ENCODE data around the gene PHGDH.

Gene PHGDH

DNA sequence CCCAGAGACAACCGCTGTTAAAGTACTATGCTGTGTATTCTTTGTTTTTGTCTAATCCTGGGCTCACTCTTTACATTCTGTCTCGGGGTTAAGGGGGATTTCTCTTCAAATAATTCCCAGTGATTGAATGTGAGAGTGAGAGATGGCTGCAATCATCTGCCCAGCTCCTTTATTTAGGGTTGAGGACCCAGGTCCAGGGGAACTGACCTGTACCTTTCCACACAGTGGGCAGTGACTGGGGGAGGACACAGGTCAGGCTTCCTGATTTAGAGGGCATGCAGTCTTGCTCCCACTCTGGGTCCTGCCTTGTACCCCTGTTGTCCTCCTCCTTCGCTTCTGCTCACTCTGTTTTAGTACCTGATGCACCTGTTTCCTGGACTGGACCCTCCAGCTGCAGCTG lies 22.0 kb downstream of the PHGDH start:
- no peak for DNase-seq

DNA sequence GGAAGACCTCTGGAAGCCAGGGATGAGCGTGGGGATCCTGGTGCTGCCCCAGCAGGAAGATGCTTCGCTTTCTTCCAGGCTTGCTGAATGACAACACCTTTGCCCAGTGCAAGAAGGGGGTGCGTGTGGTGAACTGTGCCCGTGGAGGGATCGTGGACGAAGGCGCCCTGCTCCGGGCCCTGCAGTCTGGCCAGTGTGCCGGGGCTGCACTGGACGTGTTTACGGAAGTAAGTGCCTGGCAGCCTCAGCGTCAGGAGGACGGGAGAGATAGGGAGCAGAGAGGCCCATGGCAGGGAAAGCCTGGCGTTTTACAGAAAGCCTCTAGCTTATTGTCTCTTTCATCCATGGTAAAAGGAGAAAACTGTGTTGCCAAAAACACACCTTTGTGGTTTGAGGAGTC lies 23.5 kb downstream of the PHGDH start:
- DNase-seq = no peak

DNA sequence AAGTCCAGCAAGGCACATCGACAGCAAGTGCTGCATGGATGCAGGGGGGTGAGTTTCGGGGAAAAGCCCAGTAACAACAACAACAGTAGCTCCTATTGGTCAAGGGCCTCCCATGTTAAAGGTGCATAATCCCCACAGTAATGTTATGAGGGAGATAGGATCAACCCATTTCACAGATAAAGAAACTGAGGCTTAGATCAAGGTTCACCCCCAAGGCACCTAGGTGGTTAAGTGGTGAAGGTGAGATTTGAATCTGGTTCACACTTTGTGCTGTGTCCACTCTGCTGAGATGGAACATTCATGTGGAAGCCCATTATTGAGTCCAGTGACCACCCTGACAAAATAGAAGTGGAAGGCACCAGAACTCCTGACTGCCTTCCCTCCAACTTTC lies 24.9 kb downstream of the PHGDH start:
- no peak for DNase-seq

DNA sequence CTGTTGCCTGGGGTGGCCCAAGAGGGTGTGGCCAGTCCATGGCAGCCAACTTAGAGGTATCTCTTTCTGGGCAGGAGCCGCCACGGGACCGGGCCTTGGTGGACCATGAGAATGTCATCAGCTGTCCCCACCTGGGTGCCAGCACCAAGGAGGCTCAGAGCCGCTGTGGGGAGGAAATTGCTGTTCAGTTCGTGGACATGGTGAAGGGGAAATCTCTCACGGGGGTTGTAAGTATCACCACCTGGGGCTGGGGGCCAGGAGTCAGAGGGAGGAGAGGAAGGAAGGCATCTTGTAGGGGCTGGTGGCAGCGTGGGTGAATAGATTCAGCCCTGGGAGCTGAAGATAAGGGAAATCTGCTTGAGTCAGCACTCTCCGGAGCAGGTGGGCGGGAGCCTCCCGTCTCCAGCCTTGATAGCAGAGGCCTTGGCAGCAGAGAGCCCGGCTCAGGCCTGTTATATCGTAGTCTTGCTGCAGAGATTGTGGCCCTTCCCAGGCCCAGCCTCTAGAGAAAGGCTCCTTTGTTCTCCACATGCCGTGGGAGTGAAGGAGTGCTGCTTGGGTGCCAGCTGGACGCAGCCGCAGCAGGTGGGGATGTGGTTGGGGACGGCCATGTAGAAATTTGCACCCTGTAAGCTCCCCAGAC lies 25.4 kb downstream of the PHGDH start:
- DNase-seq = no peak

DNA sequence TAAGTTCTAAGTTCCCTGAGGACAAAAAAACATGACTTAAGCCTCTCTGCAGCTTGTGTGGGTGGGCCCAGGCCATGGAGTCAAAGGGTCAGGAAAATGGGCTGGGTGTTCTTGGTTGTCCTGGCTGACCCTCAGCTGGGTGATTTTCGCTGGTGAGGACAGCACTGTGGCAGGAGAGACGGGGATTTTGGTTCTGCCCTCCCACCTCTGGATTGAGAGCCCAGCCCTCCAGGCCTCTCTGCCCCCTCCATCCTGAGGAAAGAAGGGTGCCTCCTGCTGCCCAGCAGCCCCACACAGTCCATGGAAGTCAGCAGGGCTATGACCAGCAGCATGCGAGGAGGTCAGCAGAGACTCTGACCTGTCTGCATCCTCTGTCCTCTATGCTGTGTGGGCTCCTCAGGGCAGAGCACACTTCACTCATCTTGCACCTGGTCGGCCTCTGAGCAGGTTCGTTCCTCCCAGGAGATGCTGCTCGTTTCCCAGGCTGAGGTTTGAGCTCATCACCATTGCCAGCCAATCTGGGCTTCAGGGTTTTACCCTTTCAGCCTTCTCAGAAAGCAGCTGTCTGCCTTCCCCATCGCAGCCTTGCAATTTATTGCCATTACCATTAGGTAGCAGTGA lies 26.5 kb downstream of the PHGDH start:
- no peak for DNase-seq

DNA sequence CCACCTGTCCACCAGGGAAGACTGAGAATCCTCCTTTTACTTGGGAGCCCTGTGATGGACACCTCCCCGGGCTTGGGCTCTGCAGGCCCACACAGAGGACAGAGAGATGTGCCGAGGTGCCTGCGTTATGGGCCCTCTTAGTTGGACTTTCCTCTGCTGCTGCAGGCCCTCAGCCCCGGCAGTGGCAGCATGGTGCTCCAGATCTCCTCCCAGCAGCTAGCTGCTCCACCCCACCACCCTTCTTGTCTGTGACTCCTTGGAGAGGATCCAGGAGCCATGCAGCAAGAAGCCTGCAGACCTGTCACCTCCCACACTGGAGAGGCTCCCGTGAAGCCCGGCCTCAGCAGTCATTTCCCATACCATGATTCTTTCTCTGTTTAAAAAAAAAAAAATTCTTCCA lies 27.4 kb downstream of the PHGDH start:
- no peak for DNase-seq

DNA sequence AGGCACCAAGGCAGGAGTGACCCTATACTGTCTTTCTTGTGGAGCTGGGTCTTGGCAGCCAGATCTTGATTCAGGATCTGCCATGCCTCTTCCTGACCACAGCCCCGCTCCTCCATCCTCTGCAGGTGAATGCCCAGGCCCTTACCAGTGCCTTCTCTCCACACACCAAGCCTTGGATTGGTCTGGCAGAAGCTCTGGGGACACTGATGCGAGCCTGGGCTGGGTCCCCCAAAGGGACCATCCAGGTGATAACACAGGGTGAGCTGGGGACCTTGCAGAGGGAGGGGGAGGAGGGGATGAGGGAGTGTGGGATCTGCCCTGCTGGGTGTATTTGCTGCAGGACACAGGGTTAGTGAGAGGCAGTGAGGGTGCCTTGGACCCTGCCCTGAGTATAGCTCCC lies 28.5 kb downstream of the PHGDH start:
- DNase-seq = no peak

DNA sequence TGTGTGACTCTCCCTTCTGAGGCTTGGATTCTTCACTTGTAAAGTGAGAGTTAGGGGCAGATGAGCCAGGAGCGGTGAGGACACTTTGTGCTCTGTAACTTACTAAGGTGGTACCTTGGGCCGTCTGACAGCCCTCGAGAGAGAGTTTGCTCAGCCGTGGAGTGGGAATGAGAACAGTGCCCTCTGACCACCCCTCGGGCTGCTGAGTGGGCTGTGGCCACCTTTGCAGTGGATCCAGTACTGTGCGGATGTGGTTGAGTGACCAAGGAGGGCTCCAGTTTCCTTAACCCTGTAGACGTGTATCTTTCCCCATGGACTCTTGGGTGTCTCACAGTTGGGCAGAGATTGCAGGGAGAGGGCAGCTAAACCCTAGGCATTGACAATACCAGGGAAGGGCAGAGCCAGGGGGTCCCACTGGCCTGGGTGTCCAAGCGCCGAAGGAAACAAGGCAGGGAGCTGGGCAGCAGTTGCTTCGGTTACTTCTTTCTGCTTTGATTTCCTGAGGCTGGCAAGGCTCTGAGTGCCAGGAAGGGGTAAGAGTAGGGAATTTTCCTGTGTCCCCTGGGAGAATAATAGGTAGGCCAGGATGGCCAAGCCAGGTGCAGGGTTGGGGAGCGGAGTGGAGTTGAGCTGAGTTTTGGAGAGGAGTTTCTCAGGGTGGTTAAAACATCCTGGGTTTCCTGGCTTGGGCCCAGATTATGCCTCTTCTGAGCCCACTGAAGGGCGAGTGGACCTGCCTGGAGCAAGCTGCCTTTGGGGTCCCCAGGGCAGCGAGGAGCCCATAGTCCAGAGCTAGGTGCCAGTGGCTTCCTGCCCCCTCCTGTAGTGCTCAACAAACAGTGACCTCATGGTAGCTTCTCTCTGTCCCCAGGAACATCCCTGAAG lies 29.4 kb downstream of the PHGDH start:
- DNase-seq = no peak

DNA sequence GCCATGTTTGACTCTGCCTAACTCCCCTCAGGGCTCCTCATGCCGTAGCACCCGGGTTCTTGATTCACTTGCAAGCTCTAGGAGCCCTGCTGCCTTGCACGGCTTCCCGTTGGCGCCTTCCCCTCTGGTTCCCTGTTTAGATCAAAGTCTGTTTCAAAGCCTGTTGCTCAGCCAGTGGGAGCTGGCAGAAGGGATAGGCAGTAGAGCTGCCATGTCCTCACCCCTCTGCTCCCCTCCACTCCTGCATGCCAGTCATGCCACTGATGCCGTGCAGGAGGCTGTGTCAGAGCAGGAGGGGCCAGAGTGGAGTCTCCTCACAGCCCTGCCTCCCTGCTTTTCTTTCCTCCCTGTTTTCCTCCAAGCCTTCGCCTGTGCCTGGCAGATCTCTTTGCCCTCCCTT lies 30.5 kb downstream of the PHGDH start:
- no peak for DNase-seq

DNA sequence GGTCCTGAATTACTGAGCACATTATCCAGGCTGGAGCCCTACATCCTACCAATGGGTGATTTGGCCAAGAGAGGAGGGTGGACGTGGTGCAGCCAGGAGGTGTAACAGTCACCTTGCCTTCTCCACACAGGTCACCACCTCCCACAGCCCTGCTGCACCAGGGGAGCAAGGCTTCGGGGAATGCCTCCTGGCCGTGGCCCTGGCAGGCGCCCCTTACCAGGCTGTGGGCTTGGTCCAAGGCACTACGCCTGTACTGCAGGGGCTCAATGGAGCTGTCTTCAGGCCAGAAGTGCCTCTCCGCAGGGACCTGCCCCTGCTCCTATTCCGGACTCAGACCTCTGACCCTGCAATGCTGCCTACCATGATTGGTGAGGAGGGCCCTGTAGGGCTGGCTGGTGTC lies 30.9 kb downstream of the PHGDH start:
- DNase-seq = no peak

DNA sequence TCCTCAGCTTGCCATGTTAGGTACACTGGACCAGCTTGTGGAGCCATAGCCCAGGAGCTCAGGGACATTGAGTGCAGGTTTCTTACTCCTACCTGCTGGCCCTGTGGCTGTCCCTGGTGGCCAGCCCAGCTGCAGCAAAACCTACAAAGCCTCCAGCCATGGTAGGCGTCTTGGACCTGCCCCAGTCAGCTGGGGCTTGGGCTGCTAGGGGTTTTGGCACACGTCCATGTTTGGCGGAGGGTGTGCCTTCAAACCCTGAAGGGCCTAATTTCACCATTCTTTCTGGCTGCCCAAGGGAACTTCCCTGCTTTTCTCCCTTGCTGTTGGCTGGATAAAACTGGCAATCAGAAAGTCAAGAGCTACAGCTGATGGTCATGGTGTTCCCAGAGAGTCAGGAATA lies 31.6 kb downstream of the PHGDH start:
- DNase-seq = no peak

DNA sequence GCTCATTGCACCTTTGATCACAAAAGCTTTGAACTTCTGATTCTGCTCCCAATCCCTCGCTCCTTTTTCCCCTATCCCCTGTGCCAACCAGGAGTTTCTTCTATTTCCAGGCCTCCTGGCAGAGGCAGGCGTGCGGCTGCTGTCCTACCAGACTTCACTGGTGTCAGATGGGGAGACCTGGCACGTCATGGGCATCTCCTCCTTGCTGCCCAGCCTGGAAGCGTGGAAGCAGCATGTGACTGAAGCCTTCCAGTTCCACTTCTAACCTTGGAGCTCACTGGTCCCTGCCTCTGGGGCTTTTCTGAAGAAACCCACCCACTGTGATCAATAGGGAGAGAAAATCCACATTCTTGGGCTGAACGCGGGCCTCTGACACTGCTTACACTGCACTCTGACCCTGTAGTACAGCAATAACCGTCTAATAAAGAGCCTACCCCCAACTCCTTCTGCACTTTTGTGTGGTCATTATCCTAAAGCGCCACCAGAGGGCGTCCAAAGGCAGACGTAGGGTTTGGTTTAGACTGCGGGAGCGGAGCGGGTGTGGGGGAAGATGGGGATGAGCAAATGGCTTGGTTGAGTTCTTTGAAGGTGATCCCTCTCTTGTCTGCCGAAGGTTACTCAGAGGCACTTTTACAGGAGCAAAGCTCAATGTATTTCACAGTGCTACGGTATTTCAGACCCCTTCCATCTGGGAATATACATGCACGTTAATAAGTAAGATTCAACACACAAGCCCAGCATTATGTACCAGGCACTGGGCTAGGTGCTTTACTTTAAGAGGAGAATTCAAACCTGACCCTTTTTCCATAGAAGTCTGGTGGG lies 32.3 kb downstream of the PHGDH start:
- DNase-seq = peak; percentile 25 to 52

DNA sequence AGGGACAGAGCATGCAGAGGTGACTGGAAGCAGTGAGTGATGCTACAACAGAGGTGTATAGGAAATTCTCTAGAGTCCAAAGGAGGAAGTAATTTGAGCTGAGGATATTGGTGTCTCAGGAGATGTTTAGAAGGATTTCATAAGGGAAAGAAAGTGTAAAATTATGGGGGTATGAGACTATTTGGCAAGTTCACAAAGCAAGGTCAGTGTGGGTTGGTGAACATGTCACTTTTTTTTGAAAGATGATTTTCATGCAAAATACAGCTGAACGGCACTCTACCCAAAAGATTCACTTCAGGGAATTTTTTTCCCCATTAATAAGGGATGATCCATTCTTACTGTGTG lies 32.8 kb downstream of the PHGDH start:
- DNase-seq = no peak

DNA sequence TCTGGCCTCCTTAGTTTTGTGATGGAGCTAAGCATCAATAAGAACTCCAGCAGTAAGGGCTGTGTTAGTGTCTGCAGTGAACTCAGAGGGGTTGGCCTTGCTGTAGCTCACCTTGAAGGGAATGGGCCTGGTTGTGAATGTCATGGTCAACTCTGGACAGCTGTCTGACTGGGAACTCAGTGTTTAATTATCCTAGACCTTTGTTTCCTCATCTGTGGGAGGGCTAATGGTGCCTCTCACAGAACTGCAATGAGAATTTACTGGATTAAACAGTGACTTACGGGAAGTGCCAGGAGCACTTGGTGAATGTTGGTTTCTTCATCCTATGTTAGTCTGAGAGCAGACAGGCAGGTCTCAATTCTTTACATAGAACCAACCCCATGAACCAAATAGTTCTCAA lies 33.3 kb downstream of the PHGDH start:
- no peak for DNase-seq

DNA sequence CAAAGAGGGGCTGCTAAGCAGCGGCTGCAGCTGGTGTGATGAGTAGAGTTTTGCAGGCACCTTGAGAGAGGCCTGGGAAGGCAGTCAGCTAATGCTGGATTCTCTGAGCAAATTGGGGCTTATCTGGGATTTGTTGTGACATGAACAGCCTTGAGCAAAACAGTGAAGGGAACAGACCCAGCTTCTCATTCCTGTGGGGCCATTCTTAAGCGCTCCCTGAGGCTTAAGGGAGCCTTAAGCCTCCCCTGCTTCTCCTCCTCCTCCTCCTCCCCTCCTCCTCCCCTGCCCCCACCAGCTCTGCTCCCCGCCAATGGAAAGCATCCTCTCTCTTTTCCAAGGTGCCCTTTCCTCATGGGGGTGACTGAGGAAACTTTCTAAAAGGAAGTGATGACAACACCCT lies 35.7 kb downstream of the PHGDH start:
- DNase-seq = no peak

DNA sequence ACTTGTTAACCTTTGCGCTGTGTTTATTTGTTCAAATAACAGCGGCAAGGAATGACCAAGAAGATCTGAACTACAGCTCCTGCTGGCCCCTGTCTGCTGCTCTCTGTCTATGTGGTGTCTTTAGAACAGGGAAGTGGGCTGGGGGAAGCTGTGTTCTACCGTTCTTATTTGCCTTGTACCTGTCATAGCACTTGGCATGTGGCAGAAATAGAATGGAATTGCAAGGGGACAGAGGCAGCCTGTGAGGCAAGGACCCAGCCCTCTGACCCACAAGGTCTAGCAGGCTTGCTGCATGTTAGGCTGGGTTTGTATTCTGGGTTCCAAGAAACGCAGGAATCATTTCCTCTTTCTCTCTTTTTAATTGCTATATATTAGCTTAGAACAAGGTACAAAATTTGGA lies 36.3 kb downstream of the PHGDH start:
- DNase-seq = no peak

DNA sequence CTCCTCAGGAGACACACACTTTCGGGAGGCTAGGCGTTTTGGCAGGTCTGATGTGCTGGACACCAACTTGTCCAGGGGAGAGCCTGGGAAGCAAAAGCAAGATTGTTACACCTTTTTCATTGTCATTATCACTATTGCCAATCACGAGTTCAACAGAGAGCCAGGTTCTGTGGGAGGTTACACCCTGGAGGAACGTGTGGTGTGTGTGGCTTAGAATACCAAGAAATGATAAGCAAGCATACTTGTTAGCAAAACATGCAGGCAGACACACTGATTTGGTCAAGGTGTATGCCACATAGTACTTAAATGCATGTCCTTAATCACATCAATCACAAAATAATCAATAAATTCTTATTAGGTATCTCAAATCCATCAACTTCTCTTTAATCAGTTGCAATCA lies 40.9 kb downstream of the PHGDH start:
- DNase-seq = no peak

DNA sequence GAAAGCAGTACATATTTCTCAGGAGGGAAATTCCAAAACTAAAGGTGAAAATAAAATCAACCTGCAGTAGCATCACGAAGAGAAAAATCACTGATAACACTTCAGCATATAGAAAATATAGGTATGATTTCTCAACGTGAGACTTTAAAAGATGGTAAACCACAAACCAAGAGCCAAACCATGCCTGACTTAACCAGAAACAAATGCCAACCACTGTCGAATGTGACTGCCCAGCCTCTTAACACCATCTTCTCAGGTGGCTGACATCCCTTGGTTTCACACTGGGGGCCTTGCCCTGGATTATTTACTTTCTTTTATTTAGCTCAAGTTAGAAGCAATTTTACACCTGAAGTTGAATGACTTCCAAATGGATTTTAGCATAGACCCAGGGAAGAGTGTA lies 46.9 kb downstream of the PHGDH start:
- DNase-seq = no peak

DNA sequence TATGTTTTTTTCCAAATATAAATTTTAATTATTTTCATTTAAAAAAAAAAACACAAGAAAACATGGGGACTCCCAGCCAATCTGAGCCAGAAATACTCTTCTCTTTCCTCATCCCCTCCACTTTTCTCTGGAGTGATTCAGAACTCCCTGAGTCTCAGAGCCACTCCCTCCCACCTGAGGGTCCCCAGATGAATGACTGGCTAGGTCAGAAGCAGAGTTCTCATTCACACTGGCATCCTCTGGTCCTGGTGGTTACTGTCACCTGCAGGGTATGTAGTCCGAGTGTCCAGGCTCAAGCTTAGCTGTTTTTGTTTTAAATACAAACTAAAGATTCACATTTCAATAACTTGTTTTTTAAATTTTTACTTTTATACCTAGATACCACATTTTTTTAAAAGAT lies 50.7 kb downstream of the PHGDH start:
- no peak for DNase-seq

DNA sequence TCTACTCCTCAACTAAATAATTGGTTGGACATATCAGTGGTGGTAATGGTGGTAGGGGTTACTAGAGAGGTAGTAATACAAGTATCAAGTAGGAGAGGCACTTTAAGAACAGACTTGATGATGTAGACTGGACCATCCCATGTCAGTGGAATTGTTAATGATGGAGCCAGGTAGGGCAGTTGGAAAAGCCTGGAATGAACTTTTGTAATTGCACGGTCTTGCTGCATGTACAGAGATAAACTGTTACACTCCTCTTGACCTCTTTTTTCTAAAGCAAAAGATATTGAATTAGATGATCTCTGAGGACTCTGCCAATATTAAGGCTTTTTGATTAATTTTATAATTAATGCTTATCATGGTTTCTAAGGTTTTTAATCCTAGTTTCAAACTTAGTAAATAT lies 51.2 kb downstream of the PHGDH start:
- no peak for DNase-seq

DNA sequence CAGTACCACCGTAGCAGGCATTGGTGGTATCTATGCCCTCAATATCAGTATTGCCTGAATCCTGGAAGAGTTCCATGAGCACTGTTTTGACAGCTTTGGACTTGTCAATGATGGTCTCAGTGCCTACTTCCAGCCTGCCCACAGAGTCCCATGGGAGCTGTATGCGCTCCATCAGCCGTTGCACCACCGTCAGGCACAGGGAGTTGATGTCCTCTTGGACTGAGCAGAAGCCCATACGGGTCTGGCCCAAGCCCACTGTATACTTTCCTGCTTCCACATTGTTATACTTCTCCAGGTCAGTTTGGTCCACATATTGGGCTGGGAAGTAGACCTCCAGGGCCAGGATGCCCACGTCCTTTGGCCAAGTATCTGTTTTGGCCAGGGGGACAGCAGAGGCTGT lies 52.5 kb downstream of the PHGDH start:
- no peak for DNase-seq

DNA sequence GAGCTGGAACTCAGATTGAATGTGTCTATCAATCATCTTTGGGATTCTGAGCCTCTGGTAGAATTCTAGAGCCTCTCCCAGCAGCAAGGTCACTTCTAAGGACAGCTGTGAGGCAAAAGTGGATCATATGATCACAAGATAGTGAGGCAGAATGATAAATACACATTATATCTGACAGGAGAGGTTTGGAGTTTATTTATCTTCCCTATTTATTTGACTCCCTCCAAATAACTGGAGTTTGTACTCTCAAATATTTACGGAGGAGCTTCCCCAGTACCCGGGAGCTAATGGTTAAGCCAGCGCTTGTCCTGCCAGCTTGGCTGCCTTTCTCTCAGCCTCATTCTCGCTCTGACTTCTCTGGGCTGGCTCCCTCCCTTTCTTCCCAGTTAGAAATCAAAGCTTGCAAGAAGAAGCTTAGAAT lies 54.6 kb downstream of the PHGDH start:
- no peak for DNase-seq

DNA sequence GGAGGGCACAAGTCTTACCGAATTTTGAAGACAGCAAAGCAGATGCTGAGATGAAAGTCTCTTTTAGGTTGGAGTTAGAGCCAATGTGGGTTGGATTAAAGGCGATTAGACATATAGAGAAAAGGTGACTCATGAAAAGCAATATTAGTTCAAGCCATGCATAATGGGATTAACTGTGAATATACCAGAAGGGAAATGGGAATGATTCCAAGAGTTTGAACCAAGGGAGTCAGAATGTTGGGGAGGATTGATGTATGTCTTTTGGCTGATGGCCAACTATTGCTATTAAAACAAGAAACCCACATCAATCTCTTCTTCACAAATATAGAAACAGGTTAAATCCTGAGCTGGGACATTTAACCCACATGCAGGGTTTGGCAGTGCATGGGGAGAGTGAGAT lies 55.8 kb downstream of the PHGDH start:
- DNase-seq = no peak

DNA sequence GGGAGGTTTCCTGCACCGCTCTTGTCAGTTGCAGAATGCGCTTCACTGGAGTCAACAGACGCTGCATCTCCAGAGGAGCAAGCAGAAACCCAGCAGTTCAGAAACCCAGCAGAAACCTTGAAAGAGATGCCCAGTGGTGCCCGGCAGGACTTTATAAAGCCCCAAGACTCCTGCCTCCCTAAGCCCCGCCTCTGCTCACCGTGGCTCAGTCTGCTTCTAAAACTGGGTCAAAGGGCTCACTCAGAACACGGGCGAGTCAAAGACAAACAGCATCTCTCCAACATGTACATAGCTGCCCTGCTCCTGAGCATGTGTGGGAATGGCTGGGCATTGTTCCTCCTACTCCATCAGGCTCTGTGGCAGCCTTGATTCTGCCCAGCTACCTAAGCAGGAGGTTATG lies 57.0 kb downstream of the PHGDH start, which contains the start of gene HMGCS2:
Gene HMGCS2 (minus strand): TSS at position 128 of the 400 bp plus-strand sequence. CDS start 61 bp downstream, at position 67.
- no peak for DNase-seq
